Measurements from ENCODE around the gene CDH4. TPM values are rescaled to one million over a fixed set of nuclear protein-coding genes. Genes with fewer than 3 reads are reported as not detected.

Gene CDH4
- total RNA-seq, 1 experiment from 2014 or later: not detected

- Histone ChIP-seq H3K27me3 (ENCODE audit: low read length) (no peaks in the 10 kb centered on the region), H3K9ac (ENCODE audit: low read length) (no peak overlapping the region), H3K79me2 (ENCODE audit: low read length) (no peaks in the 10 kb centered on the region), H3K4me1 (ENCODE audit: low read length) (no peaks in the 10 kb centered on the region), H3K9me3 (ENCODE audit: low read length) (no peaks in the 10 kb centered on the region), H2AFZ (ENCODE audit: low read length) (no peak overlapping the region), H3K27ac (ENCODE audit: low read length) (no peak overlapping the region), H4K20me1 (ENCODE audit: insufficient read depth, low read depth, low read length) (peaks cover 4% of the 10 kb centered on the region; the same call in 1 of the 2 replicates), H3K9me2 (replicated peaks; ENCODE audit: insufficient read depth, low read length) (no peaks in the 10 kb centered on the region), H3K4me2 (ENCODE audit: low read depth, low read length, poor library complexity, severe bottlenecking) (no peak overlapping the region), H3K36me3 (ENCODE audit: insufficient read depth, low read length) (no peaks in the 10 kb centered on the region), H3K4me3 (ENCODE audit: low read length) (no peak overlapping the region)
- no peak for DNase-seq
Observed at GRCh38 chr20:61661025-61661424, 409.0 kb downstream of the CDH4 start.

DNA sequence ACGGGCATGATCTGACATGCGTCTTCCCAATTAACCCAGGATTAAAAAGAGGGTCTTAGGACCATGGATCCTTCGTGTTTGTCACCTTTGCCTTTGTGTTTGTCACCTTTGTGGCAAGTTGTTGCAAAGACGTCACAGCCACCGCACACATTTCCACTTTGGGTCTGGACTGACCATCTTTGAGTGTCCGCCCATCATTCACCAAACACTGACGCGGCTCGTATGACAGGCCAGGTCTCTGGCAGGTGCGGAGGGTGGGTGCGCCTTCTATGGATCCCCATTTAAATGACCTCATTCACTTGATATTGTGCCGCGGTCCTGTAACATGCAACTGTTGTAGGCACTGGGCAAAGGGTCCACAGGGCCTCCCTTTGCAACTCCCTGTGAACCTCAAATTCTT is 409.5 kb downstream of the CDH4 start:
- Histone ChIP-seq H3K9ac (ENCODE audit: low read length) (no peak overlapping the region), H3K79me2 (ENCODE audit: low read length) (no peaks in the 10 kb centered on the region), H3K4me3 (ENCODE audit: low read length) (no peak overlapping the region), H3K4me2 (ENCODE audit: low read depth, low read length, poor library complexity, severe bottlenecking) (no peak overlapping the region), H2AFZ (ENCODE audit: low read length) (no peak overlapping the region), H3K27me3 (ENCODE audit: low read length) (no peaks in the 10 kb centered on the region), H3K36me3 (ENCODE audit: insufficient read depth, low read length) (no peaks in the 10 kb centered on the region), H3K9me3 (ENCODE audit: low read length) (no peaks in the 10 kb centered on the region), H4K20me1 (ENCODE audit: insufficient read depth, low read depth, low read length) (peaks cover 4% of the 10 kb centered on the region; the same call in 1 of the 2 replicates), H3K4me1 (ENCODE audit: low read length) (no peaks in the 10 kb centered on the region), H3K9me2 (replicated peaks; ENCODE audit: insufficient read depth, low read length) (no peaks in the 10 kb centered on the region), H3K27ac (ENCODE audit: low read length) (no peak overlapping the region)
- no peak for DNase-seq

- DNase-seq: no peak
- H4K20me1 ChIP-seq (ENCODE audit: insufficient read depth, low read depth, low read length): peaks cover 4% of the 10 kb centered on the region; the same call in 1 of the 2 replicates
- H3K4me1 ChIP-seq (ENCODE audit: low read length): no peaks in the 10 kb centered on the region
- no peaks in the 10 kb centered on the region for H3K9me3 ChIP-seq (ENCODE audit: low read length)
- H3K9ac ChIP-seq (ENCODE audit: low read length): no peak overlapping the region
- no peaks in the 10 kb centered on the region for H3K79me2 ChIP-seq (ENCODE audit: low read length)
- no peaks in the 10 kb centered on the region for H3K9me2 ChIP-seq (replicated peaks; ENCODE audit: insufficient read depth, low read length)
- H3K36me3 ChIP-seq (ENCODE audit: insufficient read depth, low read length): no peaks in the 10 kb centered on the region
- no peak overlapping the region for H3K4me2 ChIP-seq (ENCODE audit: low read depth, low read length, poor library complexity, severe bottlenecking)
- no peak overlapping the region for H2AFZ ChIP-seq (ENCODE audit: low read length)
- H3K27me3 ChIP-seq (ENCODE audit: low read length): no peaks in the 10 kb centered on the region
- no peak overlapping the region for H3K4me3 ChIP-seq (ENCODE audit: low read length)
- H3K27ac ChIP-seq (ENCODE audit: low read length): no peak overlapping the region
Observed at GRCh38 chr20:61662226-61662967, 410.3 kb downstream of the CDH4 start.

DNA sequence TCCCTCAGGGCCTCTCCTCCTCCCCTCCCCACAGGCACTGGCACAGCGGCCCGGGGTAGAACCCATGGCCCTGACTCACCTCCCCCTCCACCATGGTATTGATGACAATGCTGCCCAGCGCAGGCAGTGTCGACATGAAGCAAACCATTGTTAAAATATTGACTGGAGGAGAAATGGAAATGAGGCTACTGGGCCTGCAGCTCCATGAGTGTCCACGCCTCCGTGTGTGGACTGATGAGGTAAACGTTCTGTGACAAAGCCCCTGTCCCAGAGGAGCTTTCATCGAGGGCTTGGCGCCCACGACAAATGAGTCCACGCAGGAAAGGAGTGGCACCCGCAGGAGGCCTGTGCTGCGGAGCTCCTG is 410.9 kb downstream of the CDH4 start:
- no peak overlapping the region for H3K4me3 ChIP-seq (ENCODE audit: low read length)
- no peaks in the 10 kb centered on the region for H3K79me2 ChIP-seq (ENCODE audit: low read length)
- no peaks in the 10 kb centered on the region for H3K4me1 ChIP-seq (ENCODE audit: low read length)
- H3K9me3 ChIP-seq (ENCODE audit: low read length): no peaks in the 10 kb centered on the region
- H3K27me3 ChIP-seq (ENCODE audit: low read length): no peaks in the 10 kb centered on the region
- H4K20me1 ChIP-seq (ENCODE audit: insufficient read depth, low read depth, low read length): peaks cover 4% of the 10 kb centered on the region; the same call in 1 of the 2 replicates
- no peaks in the 10 kb centered on the region for H3K9me2 ChIP-seq (replicated peaks; ENCODE audit: insufficient read depth, low read length)
- no peak overlapping the region for H3K4me2 ChIP-seq (ENCODE audit: low read depth, low read length, poor library complexity, severe bottlenecking)
- H3K27ac ChIP-seq (ENCODE audit: low read length): no peak overlapping the region
- no peak overlapping the region for H2AFZ ChIP-seq (ENCODE audit: low read length)
- no peaks in the 10 kb centered on the region for H3K36me3 ChIP-seq (ENCODE audit: insufficient read depth, low read length)
- H3K9ac ChIP-seq (ENCODE audit: low read length): no peak overlapping the region
- no peak for DNase-seq

- peaks cover 4% of the 10 kb centered on the region; the same call in 1 of the 2 replicates for H4K20me1 ChIP-seq (ENCODE audit: insufficient read depth, low read depth, low read length)
- no peak for DNase-seq
- H3K9me3 ChIP-seq (ENCODE audit: low read length): no peaks in the 10 kb centered on the region
- no peaks in the 10 kb centered on the region for H3K79me2 ChIP-seq (ENCODE audit: low read length)
- H3K27me3 ChIP-seq (ENCODE audit: low read length): no peaks in the 10 kb centered on the region
- H3K27ac ChIP-seq (ENCODE audit: low read length): no peak overlapping the region
- H3K9me2 ChIP-seq (replicated peaks; ENCODE audit: insufficient read depth, low read length): no peaks in the 10 kb centered on the region
- H3K4me1 ChIP-seq (ENCODE audit: low read length): no peaks in the 10 kb centered on the region
- H2AFZ ChIP-seq (ENCODE audit: low read length): no peak overlapping the region
- no peak overlapping the region for H3K9ac ChIP-seq (ENCODE audit: low read length)
- H3K4me3 ChIP-seq (ENCODE audit: low read length): no peak overlapping the region
- no peak overlapping the region for H3K4me2 ChIP-seq (ENCODE audit: low read depth, low read length, poor library complexity, severe bottlenecking)
- H3K36me3 ChIP-seq (ENCODE audit: insufficient read depth, low read length): no peaks in the 10 kb centered on the region
Observed at GRCh38 chr20:61663521-61664425, 411.7 kb downstream of the CDH4 start.

GRCh38 chr20:61664556-61665320 is 412.7 kb downstream of the CDH4 start:
- H3K9me2 ChIP-seq (replicated peaks; ENCODE audit: insufficient read depth, low read length): no peaks in the 10 kb centered on the region
- H4K20me1 ChIP-seq (ENCODE audit: insufficient read depth, low read depth, low read length): peaks cover 7% of the 10 kb centered on the region; the same call in 1 of the 2 replicates
- no peaks in the 10 kb centered on the region for H3K27me3 ChIP-seq (ENCODE audit: low read length)
- no peaks in the 10 kb centered on the region for H3K79me2 ChIP-seq (ENCODE audit: low read length)
- no peaks in the 10 kb centered on the region for H3K9me3 ChIP-seq (ENCODE audit: low read length)
- DNase-seq: no peak
- no peak overlapping the region for H2AFZ ChIP-seq (ENCODE audit: low read length)
- no peak overlapping the region for H3K4me3 ChIP-seq (ENCODE audit: low read length)
- no peaks in the 10 kb centered on the region for H3K4me1 ChIP-seq (ENCODE audit: low read length)
- no peak overlapping the region for H3K9ac ChIP-seq (ENCODE audit: low read length)
- H3K4me2 ChIP-seq (ENCODE audit: low read depth, low read length, poor library complexity, severe bottlenecking): no peak overlapping the region
- H3K36me3 ChIP-seq (ENCODE audit: insufficient read depth, low read length): no peaks in the 10 kb centered on the region
- H3K27ac ChIP-seq (ENCODE audit: low read length): no peak overlapping the region

DNA sequence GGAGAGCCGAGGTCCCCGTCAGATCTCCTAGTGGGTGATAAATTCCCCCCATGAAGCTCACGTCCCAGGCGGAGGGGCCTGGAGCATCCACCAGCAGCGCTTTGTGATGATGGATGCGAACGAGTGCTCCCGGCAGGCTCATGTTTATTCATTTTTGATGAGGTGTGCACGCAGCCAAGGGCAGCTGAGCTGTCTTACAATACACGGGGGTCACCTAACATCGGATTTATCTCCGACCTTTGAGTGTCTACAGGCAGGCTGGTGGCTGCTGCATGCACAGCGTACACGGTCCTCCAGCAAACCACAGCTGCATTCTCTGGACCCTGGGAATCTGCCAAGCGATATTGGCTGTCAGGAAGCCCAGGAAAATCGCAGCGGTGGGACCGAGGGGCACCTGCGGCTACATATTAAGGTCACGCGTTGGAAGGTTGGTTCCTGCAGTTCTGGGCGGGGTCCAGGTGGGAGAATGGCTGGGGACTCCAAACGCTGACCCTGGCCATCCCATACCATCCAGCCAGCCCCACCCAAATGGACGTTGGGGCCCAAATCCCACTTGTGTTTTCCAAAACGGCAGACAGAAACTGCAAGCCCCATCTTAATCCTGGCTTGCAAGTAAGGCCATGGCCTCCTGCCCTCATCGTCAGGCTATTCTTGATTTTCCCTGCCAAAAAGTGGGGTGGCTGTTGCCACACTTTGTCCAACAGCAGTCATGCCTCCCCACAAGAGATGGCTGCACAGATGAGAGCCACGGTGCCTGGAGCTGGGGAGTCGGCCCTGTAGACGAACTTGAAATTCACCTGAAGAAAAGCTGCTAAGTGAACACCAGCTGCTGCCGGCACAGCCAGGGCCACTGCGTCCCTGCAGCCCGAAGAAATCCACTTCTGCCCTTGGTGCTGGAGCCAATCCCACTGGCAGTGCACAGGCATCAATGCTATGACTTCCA is 413.7 kb downstream of the CDH4 start:
- Histone ChIP-seq H3K27ac (ENCODE audit: low read length) (no peak overlapping the region), H3K9me3 (ENCODE audit: low read length) (no peaks in the 10 kb centered on the region), H3K27me3 (ENCODE audit: low read length) (no peaks in the 10 kb centered on the region), H3K4me2 (ENCODE audit: low read depth, low read length, poor library complexity, severe bottlenecking) (no peak overlapping the region), H4K20me1 (ENCODE audit: insufficient read depth, low read depth, low read length) (peaks cover 10% of the 10 kb centered on the region; the same call in 1 of the 2 replicates), H3K36me3 (ENCODE audit: insufficient read depth, low read length) (no peaks in the 10 kb centered on the region), H3K9me2 (replicated peaks; ENCODE audit: insufficient read depth, low read length) (no peaks in the 10 kb centered on the region), H3K79me2 (ENCODE audit: low read length) (no peaks in the 10 kb centered on the region), H3K9ac (ENCODE audit: low read length) (no peak overlapping the region), H3K4me1 (ENCODE audit: low read length) (no peaks in the 10 kb centered on the region), H3K4me3 (ENCODE audit: low read length) (no peak overlapping the region), H2AFZ (ENCODE audit: low read length) (no peak overlapping the region)
- DNase-seq: no peak

Measured in Karpas-422 (cell line).